ENCODE measurements around the gene PIP. TPM values are rescaled to one million over a fixed set of nuclear protein-coding genes. Genes with fewer than 3 reads are reported as not detected.

Gene PIP
- total and polyA plus RNA-seq, 2 of the 8 experiments (the other 6 are each of a cell fraction or from before 2014, with no cell fraction given): not detected

GRCh38 chr7:143085109-143085508, 46.8 kb upstream of the PIP start:
- Histone ChIP-seq H3K27me3 (replicated peaks in 1 of 4; ENCODE audit: control insufficient read depth in 3 of 4, extremely low read depth in 1 of 4, insufficient read depth in 3 of 4, low read length in 3 of 4) (no peaks in the 10 kb centered on the region), H3K23ac (ENCODE audit: insufficient read length) (no peak overlapping the region), H3K4me1 (replicated peaks in 1 of 4; ENCODE audit: control insufficient read depth in 3 of 4, insufficient read depth in 4 of 4, low read length in 3 of 4) (no peaks in the 10 kb centered on the region), H3K4me2 (ENCODE audit: insufficient read depth in 1 of 2, low read depth in 2 of 2, low read length in 2 of 2) (no peak overlapping the region), H3K9ac (replicated peaks in 1 of 4; ENCODE audit: extremely low read depth in 1 of 4, low read depth in 3 of 4, low read length in 3 of 4) (no peak overlapping the region), H3K4ac (replicated peaks; ENCODE audit: insufficient read length, low read depth, low read length) (no peak overlapping the region), H3K36me3 (ENCODE audit: control insufficient read depth in 2 of 4, insufficient read depth in 4 of 4, low read length in 3 of 4) (no peaks in the 10 kb centered on the region), H2BK5ac (ENCODE audit: low read depth, low read length) (no peak overlapping the region), H3K23me2 (ENCODE audit: low read depth, low read length) (no peaks in the 10 kb centered on the region), H4K91ac (replicated peaks; ENCODE audit: insufficient read length, low read length) (no peak overlapping the region), H3K4me3 (ENCODE audit: extremely low read depth in 1 of 4, insufficient read depth in 2 of 4, low read depth in 3 of 4, low read length in 4 of 4) (no peak overlapping the region), H4K8ac (ENCODE audit: extremely low read depth, insufficient read depth, low read length) (no peak overlapping the region), H4K5ac (ENCODE audit: insufficient read length, low read depth, low read length) (no peak overlapping the region), H2BK20ac (ENCODE audit: low read length) (no peak overlapping the region), H3K79me1 (ENCODE audit: low read depth, low read length) (no peaks in the 10 kb centered on the region), H2AFZ (ENCODE audit: low read length) (no peak overlapping the region), H3K18ac (ENCODE audit: extremely low read depth, low read length) (no peak overlapping the region), H3K14ac (ENCODE audit: insufficient read length) (no peak overlapping the region), H2BK15ac (ENCODE audit: low read length) (no peak overlapping the region), H2BK12ac (ENCODE audit: low read depth, low read length) (no peak overlapping the region), H3K79me2 (ENCODE audit: control insufficient read depth in 1 of 2, insufficient read depth in 2 of 2, low read length in 2 of 2) (no peaks in the 10 kb centered on the region), H3K9me3 (ENCODE audit: insufficient read depth in 2 of 2, low read depth in 1 of 2, low read length in 1 of 2) (peaks cover 0 to 10% of the 10 kb centered on the region in 2 experiments; a peak in 3 of 4 replicates), H2BK120ac (replicated peaks; ENCODE audit: low read depth, low read length) (no peak overlapping the region), H3K56ac (replicated peaks; ENCODE audit: insufficient read length, low read depth, low read length) (no peak overlapping the region), H2AK5ac (ENCODE audit: low read depth, low read length) (no peak overlapping the region), H3K27ac (ENCODE audit: low read depth, low read length) (no peak overlapping the region), H4K20me1 (replicated peaks in 1 of 2; ENCODE audit: control insufficient read depth in 1 of 2, insufficient read depth in 2 of 2, low read length in 2 of 2) (no peaks in the 10 kb centered on the region)
- ChIA-PET POLR2A (ENCODE audit: partially characterized antibody) (no interaction called here), CTCF (ENCODE audit: partially characterized antibody) (no interaction called here)
- WGBS, 2 experiments (ENCODE audit: extremely low coverage in 1 of 2, insufficient coverage in 1 of 2, insufficient read length in 1 of 2, insufficient replicate concordance in 2 of 2, low coverage in 1 of 2, low lambda C conversion rate in 2 of 2, missing lambda C conversion rate in 1 of 2): 72% methylated on average over 1 of the region's 1 CpG; no CpG with 5 or more reads in 1 of the 2 experiments
- FAIRE-seq (no peak), DNase-seq (ENCODE audit: low read depth in 1 of 2, low spot score in 2 of 2) (no peak)
- TF ChIP-seq SIN3A (conservative IDR thresholded peaks at IDR 0.05 in 1 of 2, IDR thresholded peaks at IDR 0.05 in 1 of 2; ENCODE audit: low read depth in 1 of 2, low read length in 2 of 2): no peak
- TF ChIP-seq SP1 (IDR thresholded peaks at IDR 0.05; ENCODE audit: low read depth, low read length): no peak
- TF ChIP-seq JUND (IDR thresholded peaks at IDR 0.05; ENCODE audit: low read length): no peak
- no peak for TF ChIP-seq SAP30 (IDR thresholded peaks at IDR 0.05; ENCODE audit: insufficient read depth, insufficient replicate concordance, low read length)
- TF ChIP-seq GTF2F1 (IDR thresholded peaks at IDR 0.05; ENCODE audit: borderline replicate concordance, low read depth, low read length): no peak
- no peak for TF ChIP-seq GABPA (IDR thresholded peaks at IDR 0.05; ENCODE audit: borderline replicate concordance, insufficient read depth, low read length)
- no peak for TF ChIP-seq MAX (IDR thresholded peaks at IDR 0.05)
- no peak for TF ChIP-seq TCF12 (IDR thresholded peaks at IDR 0.05; ENCODE audit: low read depth, low read length)
- TF ChIP-seq MAFK (IDR thresholded peaks at IDR 0.05; ENCODE audit: low read depth, low read length): no peak
- TF ChIP-seq RNF2 (IDR thresholded peaks at IDR 0.05; ENCODE audit: borderline replicate concordance, low read depth, low read length, missing control alignments, poor library complexity, severe bottlenecking): no peak

All from H1 (cell line).